HEK293T (cell line): ENCODE measurements around the gene SRD5A3.

Experiments used
- ARNT ChIP-seq: fragments of 450-650 bp; IDR thresholded peaks from 2 replicates; pipeline ENCODE4 v1.6.1; 2017; ENCODE audit warnings: mild to moderate bottlenecking
- BHLHE40 ChIP-seq: fragments of 450-650 bp; IDR thresholded peaks from 2 replicates; pipeline ENCODE4 v1.6.1; 2016; ENCODE audit warnings: mild to moderate bottlenecking, moderate library complexity, borderline replicate concordance
- CTBP1 ChIP-seq: fragments of 450-650 bp; IDR thresholded peaks from 2 replicates; pipeline ENCODE4 v1.6.1; 2016; ENCODE audit warnings: borderline replicate concordance
- ELF4 ChIP-seq: fragments of 450-650 bp; IDR thresholded peaks from 2 replicates; pipeline ENCODE4 v1.6.1; 2017; ENCODE audit warnings: antibody characterized with exemption
- FOXA1 ChIP-seq: fragments of 450-650 bp; IDR thresholded peaks from 2 replicates; pipeline ENCODE4 v1.6.1; 2016; ENCODE audit warnings: mild to moderate bottlenecking
- FOXK2 ChIP-seq: fragments of 450-650 bp; IDR thresholded peaks from 2 replicates; pipeline ENCODE4 v1.6.1; 2016; ENCODE audit warnings: mild to moderate bottlenecking
- FOXM1 ChIP-seq: fragments of 450-650 bp; IDR thresholded peaks from 2 replicates; pipeline ENCODE4 v1.6.1; 2017; ENCODE audit warnings: mild to moderate bottlenecking, borderline replicate concordance
- HDGF ChIP-seq: fragments of 450-650 bp; IDR thresholded peaks from 2 replicates; pipeline ENCODE4 v1.6.1; 2017; ENCODE audit warnings: antibody characterized with exemption, borderline replicate concordance
- NFRKB ChIP-seq: fragments of 450-650 bp; IDR thresholded peaks from 2 replicates; pipeline ENCODE4 v1.6.1; 2016; ENCODE audit warnings: mild to moderate bottlenecking, moderate library complexity
- SP1 ChIP-seq: fragments of 450-650 bp; IDR thresholded peaks from 2 replicates; pipeline ENCODE4 v1.6.1; 2017
- SUZ12 ChIP-seq: fragments of 450-650 bp; IDR thresholded peaks from 2 replicates; pipeline ENCODE4 v1.6.1; 2016; ENCODE audit warnings: mild to moderate bottlenecking
- TARDBP ChIP-seq: fragments of 450-650 bp; IDR thresholded peaks from 2 replicates; pipeline ENCODE4 v1.6.1; 2016
- TF ChIP-seq, protein P1 (sequence below): fragments of 450-650 bp; IDR thresholded peaks from 2 replicates; pipeline ENCODE4 v1.6.1; 2016

DNA sequence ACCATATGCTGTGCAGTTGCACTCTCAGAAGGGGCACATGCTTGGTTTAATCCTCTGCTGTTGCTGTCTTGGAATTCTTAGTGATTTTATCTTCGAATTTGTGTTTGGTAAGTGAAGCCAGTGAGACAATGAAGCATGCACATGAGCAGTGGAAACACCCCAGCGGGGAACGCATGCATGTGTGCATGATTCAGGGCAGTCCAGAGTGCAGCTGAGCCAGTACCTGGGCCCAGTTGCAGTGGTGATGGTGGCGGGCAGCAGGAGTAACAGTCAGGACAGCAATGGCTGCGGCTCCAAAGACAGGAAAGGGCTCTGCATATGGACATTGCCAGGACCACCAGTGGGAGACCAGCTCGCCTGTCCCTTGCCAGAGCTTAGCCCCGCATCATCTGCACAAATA lies 35.5 kb downstream of the SRD5A3 start:
- TF ChIP-seq FOXK2 (no peak), FOXM1 (no peak), NFRKB (no peak), ARNT (no peak), BHLHE40 (no peak), TARDBP (no peak), SP1 (no peak), CTBP1 (no peak), SUZ12 (no peak), HDGF (no peak), ELF4 (no peak), FOXA1 (no peak)
- TF ChIP-seq, protein P1, sequence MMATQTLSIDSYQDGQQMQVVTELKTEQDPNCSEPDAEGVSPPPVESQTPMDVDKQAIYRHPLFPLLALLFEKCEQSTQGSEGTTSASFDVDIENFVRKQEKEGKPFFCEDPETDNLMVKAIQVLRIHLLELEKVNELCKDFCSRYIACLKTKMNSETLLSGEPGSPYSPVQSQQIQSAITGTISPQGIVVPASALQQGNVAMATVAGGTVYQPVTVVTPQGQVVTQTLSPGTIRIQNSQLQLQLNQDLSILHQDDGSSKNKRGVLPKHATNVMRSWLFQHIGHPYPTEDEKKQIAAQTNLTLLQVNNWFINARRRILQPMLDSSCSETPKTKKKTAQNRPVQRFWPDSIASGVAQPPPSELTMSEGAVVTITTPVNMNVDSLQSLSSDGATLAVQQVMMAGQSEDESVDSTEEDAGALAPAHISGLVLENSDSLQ: no peak
